ENCODE measurements around the gene PLXNA4. TPM values are rescaled to one million over a fixed set of nuclear protein-coding genes. Genes with fewer than 3 reads are reported as not detected.

PLXNA4 gene
- total RNA-seq, 1 experiment from 2014 or later = not detected

DNA sequence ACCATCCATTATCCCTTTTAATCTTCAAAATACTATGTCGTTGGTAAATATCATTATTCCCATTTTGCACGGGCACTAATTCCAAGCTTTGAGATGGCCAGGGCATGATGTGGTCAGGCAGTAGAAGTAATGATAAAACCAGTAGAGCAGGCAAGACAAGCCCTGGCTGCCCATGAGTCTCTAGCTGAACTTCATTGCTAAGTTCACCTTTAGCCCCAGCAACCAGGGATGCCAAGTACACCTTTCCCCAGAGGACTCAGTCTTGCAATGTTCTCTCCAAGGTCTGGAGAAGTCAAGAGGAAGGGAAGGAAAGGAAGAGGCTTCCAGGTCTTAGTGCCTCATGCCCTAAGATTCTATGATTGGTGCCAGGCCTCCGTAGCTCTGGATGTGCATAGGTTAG lies 203.2 kb downstream of the PLXNA4 start (continued):
- no peak for TF ChIP-seq SIN3A (IDR thresholded peaks at IDR 0.05; ENCODE audit: low read depth)
- no peak for TF ChIP-seq SRF (IDR thresholded peaks at IDR 0.05; ENCODE audit: low read depth)
- no peak for TF ChIP-seq JUND (IDR thresholded peaks at IDR 0.05)
- no peak for TF ChIP-seq POLR2AphosphoS5 (IDR thresholded peaks at IDR 0.05; ENCODE audit: low read depth, low read length)
- TF ChIP-seq, protein P1, sequence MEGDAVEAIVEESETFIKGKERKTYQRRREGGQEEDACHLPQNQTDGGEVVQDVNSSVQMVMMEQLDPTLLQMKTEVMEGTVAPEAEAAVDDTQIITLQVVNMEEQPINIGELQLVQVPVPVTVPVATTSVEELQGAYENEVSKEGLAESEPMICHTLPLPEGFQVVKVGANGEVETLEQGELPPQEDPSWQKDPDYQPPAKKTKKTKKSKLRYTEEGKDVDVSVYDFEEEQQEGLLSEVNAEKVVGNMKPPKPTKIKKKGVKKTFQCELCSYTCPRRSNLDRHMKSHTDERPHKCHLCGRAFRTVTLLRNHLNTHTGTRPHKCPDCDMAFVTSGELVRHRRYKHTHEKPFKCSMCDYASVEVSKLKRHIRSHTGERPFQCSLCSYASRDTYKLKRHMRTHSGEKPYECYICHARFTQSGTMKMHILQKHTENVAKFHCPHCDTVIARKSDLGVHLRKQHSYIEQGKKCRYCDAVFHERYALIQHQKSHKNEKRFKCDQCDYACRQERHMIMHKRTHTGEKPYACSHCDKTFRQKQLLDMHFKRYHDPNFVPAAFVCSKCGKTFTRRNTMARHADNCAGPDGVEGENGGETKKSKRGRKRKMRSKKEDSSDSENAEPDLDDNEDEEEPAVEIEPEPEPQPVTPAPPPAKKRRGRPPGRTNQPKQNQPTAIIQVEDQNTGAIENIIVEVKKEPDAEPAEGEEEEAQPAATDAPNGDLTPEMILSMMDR (IDR thresholded peaks at IDR 0.05 in 2 of 3, conservative IDR thresholded peaks at IDR 0.05 in 1 of 3; ENCODE audit: borderline replicate concordance in 1 of 3, insufficient read depth in 1 of 3, low read depth in 2 of 3, low read length in 2 of 3) = no peak

DNA sequence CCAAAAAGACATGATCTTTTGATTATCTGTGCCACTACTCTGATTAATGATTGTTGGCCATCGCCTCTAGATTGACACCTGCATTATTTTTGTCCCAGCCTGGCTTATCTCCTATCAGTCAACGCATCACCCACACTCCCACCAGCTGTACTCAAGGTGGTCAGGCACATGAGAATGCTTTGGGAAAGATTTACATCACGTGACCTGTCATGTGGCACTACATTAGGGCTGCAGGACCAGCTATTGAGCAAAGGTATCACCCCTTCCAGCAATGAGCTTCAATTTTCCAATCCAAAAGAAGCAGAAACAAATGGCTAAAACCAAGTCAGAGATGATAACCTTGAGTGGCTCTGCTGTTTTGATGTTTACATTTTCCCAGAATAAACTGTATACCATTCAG lies 204.3 kb downstream of the PLXNA4 start:
- H3K4me1 ChIP-seq (ENCODE audit: control insufficient read depth in 1 of 2, insufficient read depth in 2 of 2, low read length in 2 of 2) = no peaks in the 10 kb centered on the region
- intact Hi-C loops (cut with micrococcal nuclease) = no loop called here
- no peak overlapping the region for H3K4me2 ChIP-seq (ENCODE audit: low read length)
- ATAC-seq = no peak
- no peak overlapping the region for H2AFZ ChIP-seq (ENCODE audit: low read depth, low read length, poor library complexity, severe bottlenecking)
- no peak for DNase-seq (ENCODE audit: low read depth, low spot score)
- no peak overlapping the region for H3K9ac ChIP-seq (ENCODE audit: low read length)
- RAD21 ChIA-PET (ENCODE audit: low non-redundant PET in 1 of 2, low total read pairs in 2 of 2, uncharacterized antibody in 2 of 2, unreplicated experiment in 2 of 2) = no interaction called here
- TF ChIP-seq YY1 (IDR thresholded peaks at IDR 0.05; ENCODE audit: extremely low read depth, insufficient replicate concordance, low read depth, low read length) (no peak), ZNF274 (IDR thresholded peaks at IDR 0.05; ENCODE audit: low read depth, low read length) (no peak), SP1 (IDR thresholded peaks at IDR 0.05; ENCODE audit: low read depth) (no peak), ZFX (IDR thresholded peaks at IDR 0.05) (no peak), RAD21 (IDR thresholded peaks at IDR 0.05; ENCODE audit: low read depth) (no peak), SIN3A (IDR thresholded peaks at IDR 0.05; ENCODE audit: low read depth) (no peak), EGR1 (IDR thresholded peaks at IDR 0.05; ENCODE audit: low read depth) (no peak), CEBPB (IDR thresholded peaks at IDR 0.05; ENCODE audit: low read depth) (no peak), ELF1 (IDR thresholded peaks at IDR 0.05; ENCODE audit: borderline replicate concordance, low read depth) (no peak), FOSL1 (IDR thresholded peaks at IDR 0.05; ENCODE audit: low read depth) (no peak), TCF7L2 (IDR thresholded peaks at IDR 0.05; ENCODE audit: borderline replicate concordance, extremely low read depth, insufficient read depth, insufficient read length) (no peak), EZH2 (IDR thresholded peaks at IDR 0.05) (no peak), JUND (IDR thresholded peaks at IDR 0.05) (no peak), CBX3 (IDR thresholded peaks at IDR 0.05; ENCODE audit: low read depth) (no peak)
- TF ChIP-seq, protein P1 (IDR thresholded peaks at IDR 0.05 in 2 of 3, conservative IDR thresholded peaks at IDR 0.05 in 1 of 3; ENCODE audit: borderline replicate concordance in 1 of 3, insufficient read depth in 1 of 3, low read depth in 2 of 3, low read length in 2 of 3) = no peak
- TF ChIP-seq, protein P2, sequence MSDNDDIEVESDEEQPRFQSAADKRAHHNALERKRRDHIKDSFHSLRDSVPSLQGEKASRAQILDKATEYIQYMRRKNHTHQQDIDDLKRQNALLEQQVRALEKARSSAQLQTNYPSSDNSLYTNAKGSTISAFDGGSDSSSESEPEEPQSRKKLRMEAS (IDR thresholded peaks at IDR 0.05) = no peak
- TF ChIP-seq, protein P3, sequence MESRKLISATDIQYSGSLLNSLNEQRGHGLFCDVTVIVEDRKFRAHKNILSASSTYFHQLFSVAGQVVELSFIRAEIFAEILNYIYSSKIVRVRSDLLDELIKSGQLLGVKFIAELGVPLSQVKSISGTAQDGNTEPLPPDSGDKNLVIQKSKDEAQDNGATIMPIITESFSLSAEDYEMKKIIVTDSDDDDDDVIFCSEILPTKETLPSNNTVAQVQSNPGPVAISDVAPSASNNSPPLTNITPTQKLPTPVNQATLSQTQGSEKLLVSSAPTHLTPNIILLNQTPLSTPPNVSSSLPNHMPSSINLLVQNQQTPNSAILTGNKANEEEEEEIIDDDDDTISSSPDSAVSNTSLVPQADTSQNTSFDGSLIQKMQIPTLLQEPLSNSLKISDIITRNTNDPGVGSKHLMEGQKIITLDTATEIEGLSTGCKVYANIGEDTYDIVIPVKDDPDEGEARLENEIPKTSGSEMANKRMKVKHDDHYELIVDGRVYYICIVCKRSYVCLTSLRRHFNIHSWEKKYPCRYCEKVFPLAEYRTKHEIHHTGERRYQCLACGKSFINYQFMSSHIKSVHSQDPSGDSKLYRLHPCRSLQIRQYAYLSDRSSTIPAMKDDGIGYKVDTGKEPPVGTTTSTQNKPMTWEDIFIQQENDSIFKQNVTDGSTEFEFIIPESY (IDR thresholded peaks at IDR 0.05; ENCODE audit: extremely low read depth, insufficient replicate concordance, low read length) = no peak
- CTCF ChIA-PET = no interaction called here
- no peak overlapping the region for H3K4me3 ChIP-seq (replicated peaks in 1 of 2; ENCODE audit: low read depth in 1 of 2, low read length in 2 of 2)
- H3K27me3 ChIP-seq (ENCODE audit: insufficient read depth, low read length) = peaks cover 32% of the 10 kb centered on the region; the same call in 1 of the 2 replicates
- no TSS peak for BruUV-seq (replicated peaks)
- no peaks in the 10 kb centered on the region for H3K36me3 ChIP-seq (ENCODE audit: control insufficient read depth in 1 of 2, insufficient read depth in 2 of 2, low read length in 2 of 2)
- no peaks in the 10 kb centered on the region for H3K9me2 ChIP-seq (ENCODE audit: insufficient read depth)
- POLR2A ChIA-PET = no interaction called here
- no peaks in the 10 kb centered on the region for H3K9me3 ChIP-seq (ENCODE audit: control insufficient read depth in 1 of 2, insufficient read depth in 1 of 2, low read depth in 1 of 2, low read length in 2 of 2)
- no peaks in the 10 kb centered on the region for H4K20me1 ChIP-seq (ENCODE audit: insufficient read depth)
- H3K27ac ChIP-seq (ENCODE audit: low read depth, low read length) = no peak overlapping the region
- H3K79me2 ChIP-seq (ENCODE audit: insufficient read depth, low read length) = no peaks in the 10 kb centered on the region
